ENCODE measurements around the gene HS1BP3. TPM values are rescaled to one million over a fixed set of nuclear protein-coding genes. Genes with fewer than 3 reads are reported as not detected.

The HS1BP3 gene
- total and polyA plus RNA-seq, 2 of the 13 experiments (the other 11 are each of a cell fraction or from before 2014, with no cell fraction given): 15.2 to 22.0 TPM

GRCh38 chr2:20676353-20677215, 25.7 kb upstream of the HS1BP3 start (continued):
- TF ChIP-seq SMAD3 (CRISPR knock-in tag; IDR thresholded peaks at IDR 0.05) (peak; percentile 97), ZZZ3 (CRISPR knock-in tag; IDR thresholded peaks at IDR 0.05; ENCODE audit: borderline replicate concordance) (peak; percentile 83; the same call in 1 of the 2 replicates), KDM1A (CRISPR knock-in tag; IDR thresholded peaks at IDR 0.05) (peak; percentile 68; the same call in 1 of the 2 replicates), GABPA (IDR thresholded peaks at IDR 0.05; ENCODE audit: low read depth, low read length) (no peak), GABPA (CRISPR knock-in tag; IDR thresholded peaks at IDR 0.05; ENCODE audit: low read depth) (peak; percentile 40; the same call in 1 of the 2 replicates), ATF1 (CRISPR knock-in tag; IDR thresholded peaks at IDR 0.05) (peak; percentile 87), ZNF687 (CRISPR knock-in tag; IDR thresholded peaks at IDR 0.05) (peak; percentile 53), ZNF589 (CRISPR knock-in tag; conservative IDR thresholded peaks at IDR 0.05) (no peak), SMC3 (IDR thresholded peaks at IDR 0.05; ENCODE audit: low read length) (peak; percentile 99), ZNF878 (CRISPR knock-in tag; IDR thresholded peaks at IDR 0.05) (peak; percentile 54; the same call in 1 of the 2 replicates), ZNF567 (CRISPR knock-in tag; IDR thresholded peaks at IDR 0.05; ENCODE audit: borderline replicate concordance) (peak; percentile 85; the same call in 1 of the 2 replicates), ZNF83 (CRISPR knock-in tag; IDR thresholded peaks at IDR 0.05; ENCODE audit: borderline replicate concordance) (no peak), THRA (CRISPR knock-in tag; IDR thresholded peaks at IDR 0.05; ENCODE audit: borderline replicate concordance) (peak; percentile 89), ARNT2 (CRISPR knock-in tag; IDR thresholded peaks at IDR 0.05; ENCODE audit: low read depth) (no peak; the same call in 1 of the 2 replicates), ETS1 (CRISPR knock-in tag; IDR thresholded peaks at IDR 0.05) (no peak), HNRNPK (IDR thresholded peaks at IDR 0.05; ENCODE audit: low read depth, low read length, poor library complexity, severe bottlenecking) (no peak), ZNF781 (CRISPR knock-in tag; IDR thresholded peaks at IDR 0.05; ENCODE audit: borderline replicate concordance, not compliant biosample characterization) (no peak), KDM3A (CRISPR knock-in tag; IDR thresholded peaks at IDR 0.05; ENCODE audit: low read depth) (peak; percentile 96; the same call in 1 of the 2 replicates), TGIF2 (CRISPR knock-in tag; IDR thresholded peaks at IDR 0.05) (peak; percentile 93), ZNF615 (CRISPR knock-in tag; IDR thresholded peaks at IDR 0.05; ENCODE audit: borderline replicate concordance) (no peak), RBM22 (optimal IDR thresholded peaks at IDR 0.05; ENCODE audit: low read length) (peak; percentile 76), TRIM22 (IDR thresholded peaks at IDR 0.05) (no peak)

Data from HepG2 (cell line).